ENCODE measurements around the gene ASB2. TPM values are rescaled to one million over a fixed set of nuclear protein-coding genes. Genes with fewer than 3 reads are reported as not detected.

ASB2 gene
- polyA plus RNA-seq, 1 of the 3 experiments (the other 2 are of a cell fraction), result 0.15 TPM

DNA sequence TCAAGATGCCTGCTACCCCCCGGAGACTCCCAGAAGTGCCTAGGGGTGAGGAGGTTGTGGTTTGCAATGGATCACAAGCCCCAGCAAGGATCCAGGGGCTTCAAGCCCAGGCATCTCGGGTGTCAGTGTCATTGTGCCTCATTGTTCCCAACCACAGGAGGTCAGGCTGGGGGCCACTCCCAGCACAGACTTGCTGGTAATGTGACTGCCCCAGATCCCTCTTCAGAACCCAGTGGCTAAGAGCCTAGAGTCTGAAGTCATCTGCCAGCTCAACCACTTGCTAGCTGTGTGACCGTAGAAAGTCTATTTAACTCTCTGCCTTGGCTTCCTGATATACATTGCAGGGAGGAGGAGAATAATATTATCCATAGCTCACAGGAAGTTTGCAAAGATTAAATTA lies 7.7 kb upstream of the ASB2 start:
- H3K27ac ChIP-seq (ENCODE audit: low read depth in 2 of 2, low read length in 1 of 2), result no peak overlapping the region
- H3K9me3 ChIP-seq, result no peaks in the 10 kb centered on the region
- no peaks in the 10 kb centered on the region for H3K36me3 ChIP-seq (replicated peaks in 1 of 2; ENCODE audit: control insufficient read depth in 1 of 2, insufficient read depth in 2 of 2, low read length in 1 of 2)
- H3K4me3 ChIP-seq (ENCODE audit: low read depth in 2 of 2, low read length in 1 of 2), result no peak overlapping the region
- no peak for DNase-seq
- CTCF ChIA-PET, result interaction anchor here (1.0 to 6.5 kb wide), 6 partner anchors 14 to 149 kb away, joined by 3 to 38 read pairs (median 6); partner anchors contain the start of gene CCDC197
- POLR2A ChIA-PET, result no interaction called here
- 86% methylated on average over 2 of the region's 3 CpGs for WGBS (ENCODE audit: low lambda C conversion rate)
- no peaks in the 10 kb centered on the region for H3K27me3 ChIP-seq (ENCODE audit: insufficient read depth)
- no peaks in the 10 kb centered on the region for H3K79me2 ChIP-seq (ENCODE audit: insufficient read depth)
- no peaks in the 10 kb centered on the region for H3K9me2 ChIP-seq
- no peak overlapping the region for H2AFZ ChIP-seq (ENCODE audit: low read depth)
- peaks cover 5 to 7% of the 10 kb centered on the region in 2 experiments; a peak in 2 of 4 replicates for H3K4me1 ChIP-seq (ENCODE audit: control insufficient read depth in 1 of 2, insufficient read depth in 2 of 2, low read depth in 1 of 2, low read length in 1 of 2)
- no peak overlapping the region for H3K9ac ChIP-seq
- H3F3A ChIP-seq (replicated peaks; ENCODE audit: insufficient read depth), result no peaks in the 10 kb centered on the region
- H3K4me2 ChIP-seq, result no peak overlapping the region
- no peaks in the 10 kb centered on the region for H4K20me1 ChIP-seq (ENCODE audit: insufficient read depth)
- TF ChIP-seq TAF1 (IDR thresholded peaks at IDR 0.05; ENCODE audit: borderline replicate concordance, low read depth, low read length), result no peak
- no peak for TF ChIP-seq EZH2phosphoT487 (IDR thresholded peaks at IDR 0.05; ENCODE audit: borderline replicate concordance, low read depth)
- TF ChIP-seq, protein P1, sequence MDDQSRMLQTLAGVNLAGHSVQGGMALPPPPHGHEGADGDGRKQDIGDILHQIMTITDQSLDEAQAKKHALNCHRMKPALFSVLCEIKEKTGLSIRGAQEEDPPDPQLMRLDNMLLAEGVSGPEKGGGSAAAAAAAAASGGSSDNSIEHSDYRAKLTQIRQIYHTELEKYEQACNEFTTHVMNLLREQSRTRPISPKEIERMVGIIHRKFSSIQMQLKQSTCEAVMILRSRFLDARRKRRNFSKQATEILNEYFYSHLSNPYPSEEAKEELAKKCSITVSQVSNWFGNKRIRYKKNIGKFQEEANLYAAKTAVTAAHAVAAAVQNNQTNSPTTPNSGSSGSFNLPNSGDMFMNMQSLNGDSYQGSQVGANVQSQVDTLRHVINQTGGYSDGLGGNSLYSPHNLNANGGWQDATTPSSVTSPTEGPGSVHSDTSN (IDR thresholded peaks at IDR 0.05), result no peak
- no peak for TF ChIP-seq REST (IDR thresholded peaks at IDR 0.05; ENCODE audit: low read depth, low read length)
- TF ChIP-seq FOXM1 (IDR thresholded peaks at IDR 0.05; ENCODE audit: low read depth), result no peak
- TF ChIP-seq, protein P2, sequence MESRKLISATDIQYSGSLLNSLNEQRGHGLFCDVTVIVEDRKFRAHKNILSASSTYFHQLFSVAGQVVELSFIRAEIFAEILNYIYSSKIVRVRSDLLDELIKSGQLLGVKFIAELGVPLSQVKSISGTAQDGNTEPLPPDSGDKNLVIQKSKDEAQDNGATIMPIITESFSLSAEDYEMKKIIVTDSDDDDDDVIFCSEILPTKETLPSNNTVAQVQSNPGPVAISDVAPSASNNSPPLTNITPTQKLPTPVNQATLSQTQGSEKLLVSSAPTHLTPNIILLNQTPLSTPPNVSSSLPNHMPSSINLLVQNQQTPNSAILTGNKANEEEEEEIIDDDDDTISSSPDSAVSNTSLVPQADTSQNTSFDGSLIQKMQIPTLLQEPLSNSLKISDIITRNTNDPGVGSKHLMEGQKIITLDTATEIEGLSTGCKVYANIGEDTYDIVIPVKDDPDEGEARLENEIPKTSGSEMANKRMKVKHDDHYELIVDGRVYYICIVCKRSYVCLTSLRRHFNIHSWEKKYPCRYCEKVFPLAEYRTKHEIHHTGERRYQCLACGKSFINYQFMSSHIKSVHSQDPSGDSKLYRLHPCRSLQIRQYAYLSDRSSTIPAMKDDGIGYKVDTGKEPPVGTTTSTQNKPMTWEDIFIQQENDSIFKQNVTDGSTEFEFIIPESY (IDR thresholded peaks at IDR 0.05; ENCODE audit: borderline replicate concordance, low read depth), result no peak
- no peak for TF ChIP-seq RFX5 (IDR thresholded peaks at IDR 0.05; ENCODE audit: low read length)
- TF ChIP-seq, protein P3, sequence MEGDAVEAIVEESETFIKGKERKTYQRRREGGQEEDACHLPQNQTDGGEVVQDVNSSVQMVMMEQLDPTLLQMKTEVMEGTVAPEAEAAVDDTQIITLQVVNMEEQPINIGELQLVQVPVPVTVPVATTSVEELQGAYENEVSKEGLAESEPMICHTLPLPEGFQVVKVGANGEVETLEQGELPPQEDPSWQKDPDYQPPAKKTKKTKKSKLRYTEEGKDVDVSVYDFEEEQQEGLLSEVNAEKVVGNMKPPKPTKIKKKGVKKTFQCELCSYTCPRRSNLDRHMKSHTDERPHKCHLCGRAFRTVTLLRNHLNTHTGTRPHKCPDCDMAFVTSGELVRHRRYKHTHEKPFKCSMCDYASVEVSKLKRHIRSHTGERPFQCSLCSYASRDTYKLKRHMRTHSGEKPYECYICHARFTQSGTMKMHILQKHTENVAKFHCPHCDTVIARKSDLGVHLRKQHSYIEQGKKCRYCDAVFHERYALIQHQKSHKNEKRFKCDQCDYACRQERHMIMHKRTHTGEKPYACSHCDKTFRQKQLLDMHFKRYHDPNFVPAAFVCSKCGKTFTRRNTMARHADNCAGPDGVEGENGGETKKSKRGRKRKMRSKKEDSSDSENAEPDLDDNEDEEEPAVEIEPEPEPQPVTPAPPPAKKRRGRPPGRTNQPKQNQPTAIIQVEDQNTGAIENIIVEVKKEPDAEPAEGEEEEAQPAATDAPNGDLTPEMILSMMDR (IDR thresholded peaks at IDR 0.05), result no peak
- no peak for TF ChIP-seq GATA2 (CRISPR knock-in tag; IDR thresholded peaks at IDR 0.05)
- TF ChIP-seq RXRA (IDR thresholded peaks at IDR 0.05; ENCODE audit: borderline replicate concordance, low read depth), result no peak

All from SK-N-SH (cell line).